Fibroblast of villous mesenchyme (primary cell): ENCODE measurements around the gene PITX3. TPM values are rescaled to one million over a fixed set of nuclear protein-coding genes. Genes with fewer than 3 reads are reported as not detected.

ENCODE experiments used
- DNase-seq: peaks from one replicate; pipeline ENCODE4 v3.0.0-alpha.2; 2010; ENCODE audit warnings: low read depth
- H3K4me3 ChIP-seq: 2 replicates; pipeline ENCODE4 v1.5.1; 2011; ENCODE audit warnings: low read depth, mild to moderate bottlenecking, low read length
- total RNA-seq: library from RNA; depleted of rRNA; stranded (reverse); fragments of >200 nt; gene quantifications from 2 replicates; pipeline ENCODE4 v1.2.3, GENCODE V29; 2012
- TF ChIP-seq, protein P1 (sequence below): IDR thresholded peaks from 2 replicates; pipeline ENCODE4 v1.5.1; 2012; ENCODE audit warnings: low read depth, mild to moderate bottlenecking, low read length; ENCODE audit not compliant: insufficient read depth

PITX3 gene
- total RNA-seq, 1 donor = not detected

DNA sequence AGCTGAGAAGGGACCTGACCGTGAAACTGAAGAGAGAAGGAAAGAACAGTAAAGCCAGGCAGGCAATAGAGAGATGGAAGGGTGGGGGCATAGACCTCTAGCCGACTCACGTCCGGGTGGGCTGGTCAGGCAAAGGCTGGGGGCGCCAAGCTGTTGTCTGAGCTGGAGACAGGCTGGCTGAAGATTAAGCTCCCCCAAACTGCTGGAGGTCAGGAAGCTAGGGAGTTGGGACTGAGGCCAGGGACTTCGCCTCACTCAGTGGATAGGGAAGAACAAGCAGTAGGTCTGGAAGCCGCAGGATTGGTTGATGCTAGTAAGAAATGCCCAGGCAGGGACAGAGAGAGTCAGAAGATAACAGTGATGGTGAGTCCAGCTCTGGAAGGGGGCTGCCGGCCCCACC lies 5.3 kb downstream of the PITX3 start:
- H3K4me3 ChIP-seq = no peak overlapping the region
- no peak for DNase-seq
- TF ChIP-seq, protein P1, sequence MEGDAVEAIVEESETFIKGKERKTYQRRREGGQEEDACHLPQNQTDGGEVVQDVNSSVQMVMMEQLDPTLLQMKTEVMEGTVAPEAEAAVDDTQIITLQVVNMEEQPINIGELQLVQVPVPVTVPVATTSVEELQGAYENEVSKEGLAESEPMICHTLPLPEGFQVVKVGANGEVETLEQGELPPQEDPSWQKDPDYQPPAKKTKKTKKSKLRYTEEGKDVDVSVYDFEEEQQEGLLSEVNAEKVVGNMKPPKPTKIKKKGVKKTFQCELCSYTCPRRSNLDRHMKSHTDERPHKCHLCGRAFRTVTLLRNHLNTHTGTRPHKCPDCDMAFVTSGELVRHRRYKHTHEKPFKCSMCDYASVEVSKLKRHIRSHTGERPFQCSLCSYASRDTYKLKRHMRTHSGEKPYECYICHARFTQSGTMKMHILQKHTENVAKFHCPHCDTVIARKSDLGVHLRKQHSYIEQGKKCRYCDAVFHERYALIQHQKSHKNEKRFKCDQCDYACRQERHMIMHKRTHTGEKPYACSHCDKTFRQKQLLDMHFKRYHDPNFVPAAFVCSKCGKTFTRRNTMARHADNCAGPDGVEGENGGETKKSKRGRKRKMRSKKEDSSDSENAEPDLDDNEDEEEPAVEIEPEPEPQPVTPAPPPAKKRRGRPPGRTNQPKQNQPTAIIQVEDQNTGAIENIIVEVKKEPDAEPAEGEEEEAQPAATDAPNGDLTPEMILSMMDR = no peak

DNA sequence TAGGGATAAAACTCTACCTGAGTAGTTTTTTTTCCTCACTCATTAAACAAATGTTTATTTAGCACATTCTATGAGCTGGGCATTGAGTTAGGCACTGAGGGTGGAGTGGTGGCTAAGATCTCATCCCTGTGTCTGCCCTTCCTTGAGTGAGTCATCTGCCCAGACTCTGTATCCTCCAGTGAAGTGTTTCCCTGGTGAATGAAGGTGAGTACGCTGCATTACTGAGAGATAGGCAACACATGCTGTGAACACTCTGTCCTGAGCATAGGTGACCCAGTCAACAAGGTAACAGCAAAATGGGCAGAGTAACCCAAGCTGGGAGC lies 5.8 kb downstream of the PITX3 start:
- no peak for DNase-seq
- TF ChIP-seq, protein P1 = no peak

DNA sequence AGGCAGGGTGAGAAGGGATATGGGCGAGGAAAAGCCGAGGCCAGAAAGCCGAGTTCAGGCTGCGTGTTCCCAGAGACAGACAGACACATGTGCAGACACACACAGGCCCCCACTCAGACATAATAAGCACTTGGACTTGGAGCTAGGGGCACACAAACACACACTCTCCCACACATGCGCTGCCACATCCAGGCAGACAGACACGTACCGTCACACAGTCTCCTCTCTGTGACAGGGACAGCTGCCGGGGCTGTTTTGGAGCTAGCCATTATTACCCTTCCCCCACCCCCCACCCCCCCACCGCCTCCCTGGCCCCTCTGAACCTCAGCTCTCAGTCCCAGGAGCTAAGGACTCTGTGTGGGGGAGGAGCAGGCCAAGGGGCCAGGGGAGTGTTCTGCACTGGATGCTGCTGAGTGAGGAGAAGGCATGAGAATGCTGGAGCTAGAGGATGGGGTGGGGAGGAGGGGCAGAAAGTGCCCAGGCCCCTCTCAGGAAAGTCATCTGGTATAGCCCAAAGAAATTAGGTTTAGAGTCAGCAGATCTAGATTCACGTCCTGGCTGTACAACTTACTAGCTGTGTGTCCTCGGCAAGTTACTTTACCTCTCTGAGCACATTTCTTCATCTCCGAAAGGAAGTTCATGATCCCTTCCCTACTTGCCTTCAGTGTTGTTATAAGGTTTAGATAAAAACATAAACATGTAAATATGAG lies 6.3 kb downstream of the PITX3 start:
- no peak overlapping the region for H3K4me3 ChIP-seq
- TF ChIP-seq, protein P1 = no peak
- no peak for DNase-seq

More for the DNA sequence above, 5.8 kb downstream of the PITX3 start:
- H3K4me3 ChIP-seq = no peak overlapping the region

DNA sequence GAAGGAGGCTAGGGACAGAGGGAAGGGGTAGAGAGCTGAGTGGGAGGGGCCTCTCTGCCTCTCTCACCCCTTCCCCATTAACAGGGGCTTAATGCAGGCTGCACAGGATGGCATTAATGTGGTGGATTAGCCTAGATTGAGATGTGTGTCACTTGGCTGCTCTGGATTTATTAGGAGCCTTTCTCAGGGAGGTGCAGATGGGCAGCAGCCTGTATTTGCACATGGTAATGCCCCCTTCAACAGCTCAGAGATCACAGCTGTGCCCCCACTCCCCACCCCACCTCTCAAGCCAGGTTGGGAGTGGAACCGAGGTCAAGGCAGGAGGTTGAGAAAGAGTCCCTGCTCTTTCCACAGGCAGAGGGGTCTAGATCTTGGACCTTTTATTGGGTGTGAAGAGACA lies 7.3 kb downstream of the PITX3 start:
- no peak overlapping the region for H3K4me3 ChIP-seq
- DNase-seq = no peak
- TF ChIP-seq, protein P1 = no peak

DNA sequence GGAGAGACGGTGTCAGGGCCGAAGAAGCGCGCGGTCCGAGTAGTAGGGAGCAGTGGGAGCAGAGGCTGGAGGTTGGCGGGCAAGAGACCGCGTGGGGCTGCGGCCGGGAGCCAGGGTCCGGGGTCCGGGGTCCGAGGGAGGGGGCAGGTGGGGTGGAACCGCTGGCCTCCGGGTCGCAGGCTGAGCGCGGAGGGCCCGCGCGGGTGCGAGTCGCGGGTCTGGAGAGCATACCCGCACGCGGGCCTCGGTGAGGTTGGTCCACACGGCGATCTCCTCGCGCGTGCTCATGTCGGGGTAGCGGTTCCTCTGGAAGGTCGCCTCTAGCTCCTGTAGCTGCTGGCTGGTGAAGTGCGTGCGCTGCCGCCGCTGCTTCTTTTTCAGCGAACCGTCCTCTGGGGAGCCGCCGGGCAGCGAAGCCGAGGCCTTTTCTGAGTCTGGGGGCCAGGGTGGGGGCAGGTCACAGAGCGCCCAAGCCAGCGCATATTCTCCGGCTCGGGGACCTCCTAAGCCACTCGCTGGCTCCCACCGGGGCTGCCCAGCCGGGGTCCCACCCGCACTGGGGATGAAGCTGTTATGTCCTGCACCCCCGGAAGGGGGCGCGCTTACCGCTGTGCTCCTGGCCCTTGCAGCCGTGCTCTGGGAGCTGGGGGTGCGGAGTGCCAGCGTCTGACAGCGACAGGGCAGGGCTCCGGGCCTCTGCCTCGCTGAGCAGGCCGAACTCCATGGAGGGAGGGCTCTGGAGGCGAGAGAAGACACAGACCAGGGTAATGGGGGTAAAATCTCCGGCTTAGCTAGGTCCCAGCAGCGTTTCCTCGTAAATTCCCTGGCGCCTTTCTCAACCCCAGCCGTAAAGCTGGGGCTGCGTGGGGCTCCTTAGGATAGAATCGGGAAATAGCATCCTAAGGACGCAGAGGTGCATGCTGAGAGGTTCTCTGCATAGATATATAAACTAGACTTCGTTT lies 9.7 kb downstream of the PITX3 start:
- TF ChIP-seq, protein P1 = peak; percentile 72
- H3K4me3 ChIP-seq = peak overlapping the region; percentile 53
- no peak for DNase-seq

DNA sequence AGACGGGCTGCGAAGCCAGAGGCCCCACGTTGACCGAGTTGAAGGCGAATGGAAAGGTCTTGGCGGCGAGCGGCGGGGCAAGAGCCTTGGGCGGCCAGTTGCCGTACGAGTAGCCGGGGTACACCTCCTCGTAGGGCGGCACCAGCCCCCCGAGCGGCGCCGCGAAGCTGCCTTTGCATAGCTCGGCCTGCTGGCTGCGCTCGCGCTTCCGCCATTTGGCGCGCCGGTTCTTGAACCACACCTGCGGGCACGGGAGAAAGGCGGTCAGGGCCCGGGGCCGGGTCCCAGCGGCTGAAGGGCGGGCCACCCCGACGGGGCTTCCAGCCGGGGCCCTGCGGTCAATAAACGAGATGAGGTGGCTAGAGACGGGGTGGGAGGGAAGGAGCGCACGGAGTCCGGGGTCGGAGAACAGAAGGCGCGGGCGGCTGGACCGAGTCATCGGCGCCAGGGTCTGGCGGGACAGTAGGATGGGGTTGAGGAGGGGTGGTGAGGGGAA lies 10.4 kb downstream of the PITX3 start:
- H3K4me3 ChIP-seq = peak overlapping the region; percentile 53
- TF ChIP-seq, protein P1 = peak; percentile 31
- no peak for DNase-seq
